HG02798 (cell line): ENCODE results near the gene LDLRAD2.
"Not testable (repeated sequence)": the region's sequence is repeated elsewhere in the genome, so short reads cannot be mapped to it uniquely, and the experiment has no call there.

Source experiments
- ATAC-seq: cut with Tn5 transposase; IDR thresholded peaks from one replicate; pipeline ENCODE4 v1.9.1; 2021; ENCODE audit warnings: mild to moderate bottlenecking; ENCODE audit not compliant: unreplicated experiment, poor library complexity

LDLRAD2 gene

DNA sequence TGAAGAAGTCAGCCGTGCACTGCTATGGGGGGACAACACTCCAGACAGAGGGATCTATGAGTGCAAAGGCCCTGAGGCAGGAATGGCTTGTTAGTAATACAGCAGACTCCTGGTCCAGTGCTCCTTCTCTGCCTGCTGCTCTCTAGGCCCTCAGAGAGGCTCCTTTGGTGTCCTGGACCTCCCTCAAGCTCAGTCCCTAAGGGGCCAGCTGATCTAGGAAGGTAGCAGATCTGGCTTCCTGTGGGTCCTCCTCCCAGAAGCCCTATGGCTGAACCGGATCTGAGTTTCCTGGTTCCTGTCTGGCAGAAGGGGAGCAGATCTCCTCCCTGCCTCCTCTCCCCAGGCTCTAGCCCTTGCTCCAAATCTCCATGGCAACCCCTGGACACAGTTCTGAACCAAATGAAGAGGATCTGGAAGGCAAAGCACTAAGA, at the start of gene LDLRAD2:
Gene LDLRAD2 (plus strand): TSS at position 391 of the 431 bp plus-strand sequence. CDS start 187 bp downstream, outside the sequence.
- no peak for ATAC-seq

DNA sequence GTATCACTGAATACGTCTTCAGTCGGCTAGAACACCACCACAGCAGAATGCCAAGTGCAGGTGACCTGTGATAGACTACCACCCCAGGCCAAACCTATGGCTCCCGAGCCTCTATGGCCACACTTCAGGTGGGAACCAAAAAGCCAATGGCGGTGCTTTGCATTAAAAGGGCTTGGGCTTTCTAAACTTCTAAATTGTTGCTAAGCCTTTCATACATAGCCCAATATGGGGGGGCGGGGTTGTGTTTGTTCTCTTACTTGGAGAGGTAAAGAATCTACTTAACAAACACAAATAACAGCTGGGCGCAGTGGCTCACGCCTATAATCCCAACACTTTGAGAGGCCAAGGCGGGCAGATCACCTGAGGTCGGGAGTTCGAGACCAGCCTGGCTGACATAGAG, 48.8 kb upstream of the LDLRAD2 start:
- ATAC-seq: no peak

GRCh38 chr1:21763694-21764419, 48.2 kb upstream of the LDLRAD2 start:
- no peak for ATAC-seq

DNA sequence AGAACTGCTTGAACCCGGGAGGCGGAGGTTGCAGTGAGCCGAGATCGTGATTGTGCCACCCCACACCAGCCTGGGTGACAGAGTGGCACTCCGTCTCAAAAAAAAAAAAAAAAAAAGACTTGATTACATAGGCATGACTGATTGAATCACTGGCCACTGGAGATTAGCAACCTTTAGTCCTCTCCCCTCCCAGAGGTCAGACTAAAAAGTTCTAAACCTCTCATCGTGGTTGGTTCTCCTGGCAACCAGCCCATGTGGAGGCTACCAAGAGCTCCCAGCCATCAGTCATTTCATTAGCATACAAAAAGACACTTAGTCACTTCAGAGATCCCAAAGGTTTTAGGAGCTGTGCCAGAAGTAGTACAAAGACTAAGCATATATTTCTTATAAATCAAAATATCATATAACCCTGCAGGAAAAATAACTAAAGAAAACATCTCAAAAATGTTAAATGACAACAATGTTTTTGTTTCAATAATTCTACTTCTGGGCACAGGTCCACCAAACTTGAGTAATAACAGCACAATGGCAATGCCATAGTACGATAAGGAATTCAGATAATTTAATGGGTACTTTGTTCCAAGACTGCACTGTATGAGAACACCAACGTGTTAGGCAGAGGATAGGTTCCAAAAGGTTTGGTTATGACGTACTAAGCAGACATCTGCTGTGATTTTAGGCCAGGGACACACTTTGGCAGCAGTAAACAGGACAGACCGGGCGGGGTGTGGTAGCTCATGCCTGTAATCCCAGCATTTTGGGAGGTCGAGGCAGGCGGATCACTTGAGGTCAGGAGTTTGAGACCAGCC, 47.2 kb upstream of the LDLRAD2 start:
- ATAC-seq: no peak

GRCh38 chr1:21766210-21766609, 45.9 kb upstream of the LDLRAD2 start:
- ATAC-seq: no peak

DNA sequence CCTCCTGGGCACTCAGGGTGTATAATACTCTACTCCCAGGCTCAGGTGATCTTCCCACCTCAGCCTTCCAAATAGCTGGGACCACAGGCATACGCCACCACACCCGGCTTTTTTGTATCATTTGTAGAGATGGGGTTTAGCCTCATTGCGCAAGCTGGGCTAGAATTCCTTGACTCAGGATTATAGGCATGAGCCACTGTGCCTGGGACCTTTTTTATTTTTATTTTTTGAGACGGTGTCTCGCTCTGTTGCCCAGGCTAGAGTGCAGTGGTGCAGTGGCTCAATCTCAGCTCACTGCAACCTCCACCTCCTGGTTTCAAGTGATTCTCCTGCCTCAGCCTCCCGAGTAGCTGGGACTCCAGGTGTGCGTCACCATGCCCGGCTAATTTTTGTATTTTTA, 45.0 kb upstream of the LDLRAD2 start:
- not testable (repeated sequence) for ATAC-seq

- no peak for ATAC-seq
Observed at GRCh38 chr1:21770201-21770600, 41.9 kb upstream of the LDLRAD2 start.

DNA sequence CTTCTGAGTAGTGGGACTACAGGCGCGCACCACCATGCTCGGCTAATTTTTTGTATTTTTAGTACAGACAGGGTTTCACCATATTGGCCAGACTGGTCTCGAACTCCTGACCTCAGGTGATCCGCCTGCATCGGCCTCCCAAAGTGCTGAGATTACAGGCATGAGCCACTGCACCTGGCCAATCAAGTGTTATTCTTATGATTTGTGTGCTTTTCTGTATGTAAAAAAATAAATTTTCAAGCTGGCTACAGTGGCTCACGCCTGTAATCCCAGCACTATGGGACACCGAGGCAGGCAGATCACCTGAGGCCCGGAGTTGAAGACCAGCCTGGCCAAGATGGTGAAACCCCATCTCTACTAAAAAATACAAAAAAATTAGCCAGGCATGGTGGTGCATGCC, 41.5 kb upstream of the LDLRAD2 start:
- ATAC-seq: not testable (repeated sequence)

- not testable (repeated sequence) for ATAC-seq
Observed at GRCh38 chr1:21771672-21772071, 40.4 kb upstream of the LDLRAD2 start.

DNA sequence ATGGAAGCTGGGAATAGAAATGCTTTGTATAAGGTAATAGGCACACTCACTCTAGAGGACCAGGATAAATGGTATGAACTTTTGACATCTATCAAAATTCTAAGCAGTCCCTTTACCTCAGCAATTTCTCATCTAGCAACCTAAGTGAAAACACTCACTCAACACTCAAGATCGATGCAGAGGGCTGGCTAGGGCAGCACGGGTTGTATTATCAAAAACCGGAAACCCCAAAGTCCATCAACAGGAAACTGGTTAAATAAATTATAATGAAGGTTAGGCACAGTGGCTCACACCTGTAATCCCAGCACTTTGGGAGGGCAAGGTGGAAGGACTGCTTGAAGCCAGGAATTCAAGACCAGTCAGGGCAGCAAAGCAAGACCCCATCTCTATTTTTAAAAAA, 38.5 kb upstream of the LDLRAD2 start:
- ATAC-seq: no peak

DNA sequence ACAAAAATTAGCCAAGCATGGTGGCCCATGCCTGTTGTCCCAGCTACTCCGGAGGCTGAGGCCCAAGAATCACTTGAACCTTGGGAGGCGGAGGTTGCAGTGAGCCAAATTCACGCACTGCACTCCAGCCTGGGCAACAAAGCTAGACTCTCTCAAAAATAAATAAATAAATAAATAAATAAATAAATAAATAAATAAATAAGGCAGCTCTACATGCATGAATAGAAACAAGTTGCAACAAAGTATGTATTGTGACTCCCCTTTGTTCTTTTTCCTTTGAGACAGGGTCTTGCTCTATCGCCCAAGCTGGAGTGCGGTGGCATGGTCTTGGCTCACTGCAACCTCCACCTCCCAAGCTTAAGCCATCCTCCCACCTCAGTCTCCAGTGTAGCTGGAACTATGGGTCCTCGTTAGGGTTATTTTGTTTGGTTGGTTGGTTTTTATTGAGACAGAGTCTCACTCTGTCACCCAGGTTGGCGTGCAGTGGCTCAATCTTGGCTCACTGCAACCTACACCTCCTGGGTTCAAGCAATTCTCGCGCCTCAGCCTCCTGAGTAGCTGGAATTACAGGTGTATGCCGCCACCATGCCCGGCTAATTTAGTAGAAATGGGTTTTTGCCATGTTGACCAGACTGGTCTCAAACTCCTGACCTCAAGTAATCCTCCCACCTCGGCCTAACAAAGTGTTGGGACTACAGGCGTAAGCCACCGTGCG, 37.1 kb upstream of the LDLRAD2 start:
- no peak for ATAC-seq

- ATAC-seq: no peak
Observed at GRCh38 chr1:21775550-21775914, 36.5 kb upstream of the LDLRAD2 start.

GRCh38 chr1:21775985-21776562, 36.0 kb upstream of the LDLRAD2 start:
- ATAC-seq: no peak

DNA sequence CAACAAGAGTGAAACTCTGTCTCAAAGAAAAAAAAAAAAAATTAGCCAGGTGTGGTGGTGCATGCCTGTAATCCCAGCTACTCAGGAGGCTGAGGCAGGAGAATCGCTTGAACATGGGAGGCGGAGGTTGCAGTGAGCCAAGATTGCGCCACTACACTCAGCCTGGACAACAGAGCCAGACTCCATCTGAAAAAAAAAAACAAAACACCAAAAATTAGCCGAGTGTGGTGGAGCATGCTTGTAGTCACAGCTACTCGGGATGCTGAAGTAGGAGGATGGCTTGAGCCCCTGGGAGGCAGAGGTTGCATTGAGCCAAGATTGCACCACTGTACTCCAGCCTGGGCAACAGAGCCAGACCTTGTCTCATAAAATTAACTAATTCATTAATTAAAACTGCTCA, 35.1 kb upstream of the LDLRAD2 start:
- not testable (repeated sequence) for ATAC-seq

DNA sequence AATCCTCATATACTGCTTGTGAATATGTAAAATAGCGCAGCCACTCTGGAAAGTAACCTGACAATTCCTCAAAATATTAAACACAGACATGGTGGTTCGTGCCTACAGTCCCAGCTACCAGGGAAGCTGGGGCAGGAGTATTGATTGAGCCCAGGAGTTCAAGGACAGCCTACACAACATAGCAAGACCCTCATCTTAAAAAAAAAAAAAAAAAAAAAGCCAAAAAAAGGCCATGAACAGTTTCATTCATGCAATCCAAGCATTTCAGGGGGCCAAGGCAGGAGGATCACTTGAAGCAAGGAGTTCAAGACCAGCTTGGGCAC, 33.7 kb upstream of the LDLRAD2 start:
- no peak for ATAC-seq

- ATAC-seq: peak; percentile 25
Observed at GRCh38 chr1:21779613-21780521, 32.2 kb upstream of the LDLRAD2 start.

DNA sequence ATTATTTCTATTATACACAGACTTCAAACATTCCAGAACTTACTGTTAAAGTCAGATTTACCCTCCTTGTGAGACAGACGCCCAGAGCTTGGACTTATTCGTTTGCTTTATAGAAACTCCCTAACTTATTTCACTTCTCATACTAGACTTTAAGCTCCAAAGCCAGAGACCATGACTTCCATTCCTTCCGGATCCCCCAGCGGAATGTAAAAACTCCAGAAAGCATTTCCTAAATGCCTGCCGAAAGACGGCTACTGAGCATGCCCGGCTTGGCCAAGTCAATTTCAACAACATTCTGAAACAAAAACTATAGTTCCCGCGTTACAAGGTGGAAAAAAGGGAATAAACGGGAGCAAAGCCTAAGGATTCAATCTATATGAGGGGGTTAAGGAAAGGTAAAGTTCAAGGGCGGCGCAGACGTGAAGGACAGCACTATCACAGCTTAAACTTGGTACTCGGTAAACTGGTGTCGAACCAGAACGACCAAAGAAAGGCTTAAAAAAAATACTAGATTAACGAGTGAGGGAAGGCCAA, 30.2 kb upstream of the LDLRAD2 start:
- ATAC-seq: peak; percentile 20

- ATAC-seq: peak; percentile 18
Observed at GRCh38 chr1:21782349-21782867, 29.7 kb upstream of the LDLRAD2 start.
